CD4-positive, alpha-beta T cell (primary cell): ENCODE measurements around the gene DAPK2. TPM values are rescaled to one million over a fixed set of nuclear protein-coding genes. Genes with fewer than 3 reads are reported as not detected.

Source experiments
- ATAC-seq: fragments of 200-7000 bp; cut with Tn5 transposase; one replicate; pipeline ENCODE4 v1.10.0; 2022; ENCODE audit warnings: mild to moderate bottlenecking; ENCODE audit not compliant: poor library complexity
- CTCF ChIA-PET: fragments of 350-600 bp; sonication (Branson Sonifier 250); formaldehyde crosslinking; loops from one replicate; lab custom pipeline; 2021; ENCODE audit warnings: antibody characterized with exemption, inconsistent platforms; lab: Charles Lee
- POLR2A ChIA-PET: fragments of 350-600 bp; sonication (Branson Sonifier 250); formaldehyde crosslinking; loops from one replicate; lab custom pipeline; 2021; ENCODE audit warnings: antibody characterized with exemption, inconsistent platforms; lab: Charles Lee
- DNase-seq, 14 experiments: peaks; one replicate each; pipeline ENCODE4 v3.0.0-alpha.2; 2013 to 2020; ENCODE audit warnings: mixed read lengths in 2 of 14
- H3K27ac ChIP-seq, 2 donors: one replicate each; pipeline versions ENCODE4 v1.5.1 to v1.7.0; 2013; ENCODE audit warnings: low read length in 2 of 2, low read depth in 1 of 2, mild to moderate bottlenecking in 1 of 2
- H3K27me3 ChIP-seq, 2 experiments: 1 replicate in 1 of 2; 2 replicates in 1 of 2; pipeline versions ENCODE4 v1.6.1 to v1.7.0; 2013; ENCODE audit warnings: low read length in 2 of 2, control low read depth in 1 of 2, mild to moderate bottlenecking in 1 of 2, moderate library complexity in 1 of 2; ENCODE audit not compliant: insufficient read depth in 2 of 2, control insufficient read depth in 1 of 2
- H3K36me3 ChIP-seq: one replicate; pipeline ENCODE4 v1.6.1; 2013; ENCODE audit warnings: low read length, control low read depth; ENCODE audit not compliant: insufficient read depth
- H3K4me1 ChIP-seq: one replicate; pipeline ENCODE4 v1.6.1; 2013; ENCODE audit warnings: low read length, control low read depth; ENCODE audit not compliant: insufficient read depth
- H3K4me3 ChIP-seq: one replicate; pipeline ENCODE4 v1.5.1; 2013; ENCODE audit warnings: mild to moderate bottlenecking, low read length, moderate library complexity
- H3K9me3 ChIP-seq, 2 experiments: 1 replicate in 1 of 2; 2 replicates in 1 of 2; pipeline versions ENCODE4 v1.6.1 to v1.7.0; 2013; ENCODE audit warnings: low read length in 2 of 2, mild to moderate bottlenecking in 2 of 2, control low read depth in 1 of 2, moderate library complexity in 1 of 2; ENCODE audit not compliant: control insufficient read depth in 1 of 2, insufficient read depth in 1 of 2
- H3K27ac Mint-ChIP-seq: one replicate; pipeline ENCODE4 v1.8.0; 2020; ENCODE audit warnings: mixed read lengths
- H3K27me3 Mint-ChIP-seq: one replicate; pipeline ENCODE4 v1.8.0; 2021; ENCODE audit warnings: mixed read lengths
- H3K36me3 Mint-ChIP-seq: one replicate; pipeline ENCODE4 v1.8.0; 2021; ENCODE audit warnings: low read depth, mixed read lengths
- H3K4me1 Mint-ChIP-seq: one replicate; pipeline ENCODE4 v1.8.0; 2021; ENCODE audit warnings: low read depth, mixed read lengths
- H3K4me3 Mint-ChIP-seq: one replicate; pipeline ENCODE4 v1.8.0; 2020; ENCODE audit warnings: mild to moderate bottlenecking, mixed read lengths
- H3K9me3 Mint-ChIP-seq: one replicate; pipeline ENCODE4 v1.8.0; 2020; ENCODE audit warnings: mixed read lengths
- intact Hi-C, 2 experiments: fragments of 100-400 bp; cut with DNase I in 1 of 2; cut with micrococcal nuclease in 1 of 2; formaldehyde crosslinking; loops; one replicate each; pipeline versions ENCODE4 v1.15.1 to v1.9.0; 2023 to 2025; cut with DNase I, micrococcal nuclease
- total RNA-seq, 174 experiments: library from RNA in 2 of 174; stranded (reverse) in 2 of 174; gene quantifications; one replicate each; pipeline ENCODE4 v1.2.3 and lab custom pipeline; 2021 to 2026
- TF ChIP-seq, protein P1 (sequence below): fragments of 200-600 bp; IDR thresholded peaks from one replicate; pipeline ENCODE4 v1.8.0; 2022; ENCODE audit warnings: antibody characterized with exemption, mild to moderate bottlenecking

DAPK2 gene
- total RNA-seq, 2 experiments from 2014 or later, result 1.3 to 1.6 TPM

DNA sequence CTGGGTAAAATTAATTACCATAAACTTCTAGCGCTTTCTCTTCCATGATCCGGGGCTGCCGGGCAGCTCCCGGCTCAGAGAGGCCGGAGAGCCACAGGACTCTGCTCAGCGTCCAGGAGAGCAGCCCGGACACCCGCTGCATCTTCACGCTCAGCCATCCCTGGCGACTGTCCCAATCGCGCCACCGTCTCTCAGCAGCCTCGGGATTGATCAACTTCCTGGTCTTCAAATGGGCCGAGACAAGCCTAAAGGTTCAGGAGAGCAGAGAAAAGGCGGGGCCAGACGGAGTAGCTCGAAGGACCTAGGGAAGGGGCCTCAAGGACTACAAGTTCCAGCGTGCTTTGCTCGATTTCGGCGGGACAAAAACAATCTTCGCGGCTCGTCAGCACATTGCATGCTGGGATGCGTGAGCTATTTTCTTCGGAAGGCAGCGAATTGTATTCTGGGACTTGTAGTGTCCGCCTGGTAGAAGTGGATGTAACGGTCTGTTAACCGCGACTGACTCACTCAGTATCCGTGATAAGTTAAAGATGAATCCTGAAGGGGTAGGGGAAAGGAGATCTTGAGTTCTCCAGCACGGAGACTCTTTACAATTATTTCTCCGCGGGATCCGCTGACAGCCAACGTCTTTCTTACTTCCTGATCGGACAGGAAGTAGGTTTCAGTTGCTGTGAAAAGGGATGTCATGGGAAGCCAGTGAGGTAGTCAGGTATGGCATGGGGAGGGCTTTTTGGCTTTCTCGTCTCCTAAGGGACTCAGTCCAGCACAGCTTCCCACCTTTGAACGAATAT is 47.5 kb upstream of the DAPK2 start, which contains the start of gene CIAO2A:
TSS of gene CIAO2A (minus strand) at position 212 of the 791 bp plus-strand sequence. CDS start at position 142, 70 bp downstream.
- H3K27ac Mint-ChIP-seq, result peak within 1 kb of the TSS; percentile 93
- peaks cover 45% of the 10 kb centered on the region for H3K36me3 Mint-ChIP-seq
- H3K36me3 ChIP-seq, result no peaks in the 10 kb centered on the region
- peaks cover 61% of the 10 kb centered on the region for H3K4me1 ChIP-seq
- H3K27me3 Mint-ChIP-seq, result no peaks in the 10 kb centered on the region
- H3K27me3 ChIP-seq, result no peaks in the 10 kb centered on the region
- TF ChIP-seq, protein P1, sequence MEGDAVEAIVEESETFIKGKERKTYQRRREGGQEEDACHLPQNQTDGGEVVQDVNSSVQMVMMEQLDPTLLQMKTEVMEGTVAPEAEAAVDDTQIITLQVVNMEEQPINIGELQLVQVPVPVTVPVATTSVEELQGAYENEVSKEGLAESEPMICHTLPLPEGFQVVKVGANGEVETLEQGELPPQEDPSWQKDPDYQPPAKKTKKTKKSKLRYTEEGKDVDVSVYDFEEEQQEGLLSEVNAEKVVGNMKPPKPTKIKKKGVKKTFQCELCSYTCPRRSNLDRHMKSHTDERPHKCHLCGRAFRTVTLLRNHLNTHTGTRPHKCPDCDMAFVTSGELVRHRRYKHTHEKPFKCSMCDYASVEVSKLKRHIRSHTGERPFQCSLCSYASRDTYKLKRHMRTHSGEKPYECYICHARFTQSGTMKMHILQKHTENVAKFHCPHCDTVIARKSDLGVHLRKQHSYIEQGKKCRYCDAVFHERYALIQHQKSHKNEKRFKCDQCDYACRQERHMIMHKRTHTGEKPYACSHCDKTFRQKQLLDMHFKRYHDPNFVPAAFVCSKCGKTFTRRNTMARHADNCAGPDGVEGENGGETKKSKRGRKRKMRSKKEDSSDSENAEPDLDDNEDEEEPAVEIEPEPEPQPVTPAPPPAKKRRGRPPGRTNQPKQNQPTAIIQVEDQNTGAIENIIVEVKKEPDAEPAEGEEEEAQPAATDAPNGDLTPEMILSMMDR, result no peak
- POLR2A ChIA-PET, result interaction anchor here (0.6 to 2.0 kb wide), 34 partner anchors 16 to 1775 kb away, joined by 3 to 23 read pairs (median 4); partner anchors contain the start of genes CLPX, HERC1, PDCD7 and PPIB
- ATAC-seq, result peak; percentile 71
- peaks cover 79% of the 10 kb centered on the region for H3K4me1 Mint-ChIP-seq
- H3K9me3 ChIP-seq, result no peaks in the 10 kb centered on the region
- peak within 1 kb of the TSS; percentile 73 for H3K4me3 ChIP-seq
- intact Hi-C loops, result loop anchor here (2.0 to 10.0 kb wide), 10 partner anchors 69 to 1049 kb away; partner anchors contain the start of genes APH1B (in 1 of the 2), CSNK1G1 (in 1 of the 2), HERC1 (in 1 of the 2) and PCLAF (in 1 of the 2)
- H3K27ac ChIP-seq, result peak within 1 kb of the TSS; percentile 71 to 90
- CTCF ChIA-PET, result interaction anchor here (0.9 to 1.4 kb wide), 5 partner anchors 17 to 261 kb away, joined by 3 to 6 read pairs (median 4); no protein-coding TSS in a partner anchor
- no peaks in the 10 kb centered on the region for H3K9me3 Mint-ChIP-seq
- H3K4me3 Mint-ChIP-seq, result peak within 1 kb of the TSS; percentile 94
- peak; percentile 79 to 97 (median 87) for DNase-seq

GRCh38 chr15:64092864-64093626 is 46.8 kb upstream of the DAPK2 start:
- intact Hi-C loops, result loop anchor here (2.0 to 10.0 kb wide), 10 partner anchors 70 to 1048 kb away; partner anchors contain the start of genes APH1B (in 1 of the 2), CSNK1G1 (in 1 of the 2), HERC1 (in 1 of the 2) and PCLAF (in 1 of the 2)
- TF ChIP-seq, protein P1, result no peak
- Histone ChIP-seq H3K27ac (peak overlapping the region; percentile 71 to 90), H3K36me3 (peaks cover 4% of the 10 kb centered on the region), H3K4me3 (peak overlapping the region; percentile 73), H3K4me1 (peaks cover 56% of the 10 kb centered on the region), H3K27me3 (no peaks in the 10 kb centered on the region), H3K9me3 (no peaks in the 10 kb centered on the region)
- ChIA-PET CTCF (interaction anchor here (0.9 to 1.4 kb wide), 5 partner anchors 18 to 260 kb away, joined by 3 to 6 read pairs (median 4); no protein-coding TSS in a partner anchor), POLR2A (interaction anchor here (0.6 to 2.0 kb wide), 32 partner anchors 17 to 1776 kb away, joined by 3 to 23 read pairs (median 4); partner anchors contain the start of genes CLPX, HERC1, PDCD7 and PPIB)
- Mint-ChIP-seq H3K9me3 (no peaks in the 10 kb centered on the region), H3K27ac (peak overlapping the region; percentile 93), H3K27me3 (no peaks in the 10 kb centered on the region), H3K4me1 (peaks cover 74% of the 10 kb centered on the region), H3K4me3 (peak overlapping the region; percentile 94), H3K36me3 (peaks cover 48% of the 10 kb centered on the region)
- ATAC-seq (peak; percentile 0), DNase-seq (peak in 8 of 14 experiments; percentile 6 to 70 (median 20))
